Measurements from ENCODE around the gene RIOX2.

RIOX2 gene

GRCh38 chr3:97949110-97949485, 23.1 kb downstream of the RIOX2 start:
- no peak overlapping the region for H3K4me3 ChIP-seq (ENCODE audit: low read depth, low read length)
- H3K4me1 ChIP-seq (ENCODE audit: control insufficient read depth, insufficient read depth, low read length): no peaks in the 10 kb centered on the region
- H3K9me3 ChIP-seq (ENCODE audit: control insufficient read depth, insufficient read depth, low read length): no peaks in the 10 kb centered on the region
- no peak overlapping the region for H3K9ac ChIP-seq (ENCODE audit: low read depth, low read length)
- no peaks in the 10 kb centered on the region for H3K36me3 ChIP-seq (ENCODE audit: control insufficient read depth, insufficient read depth, low read length)
- H3K27me3 ChIP-seq (ENCODE audit: control insufficient read depth, insufficient read depth, low read length): no peaks in the 10 kb centered on the region

- Histone ChIP-seq H3K36me3 (ENCODE audit: control insufficient read depth, insufficient read depth, low read length) (no peaks in the 10 kb centered on the region), H3K4me1 (ENCODE audit: control insufficient read depth, insufficient read depth, low read length) (no peaks in the 10 kb centered on the region), H3K27me3 (ENCODE audit: control insufficient read depth, insufficient read depth, low read length) (no peaks in the 10 kb centered on the region), H3K9me3 (ENCODE audit: control insufficient read depth, insufficient read depth, low read length) (no peaks in the 10 kb centered on the region), H3K4me3 (ENCODE audit: low read depth, low read length) (no peak overlapping the region), H3K9ac (ENCODE audit: low read depth, low read length) (no peak overlapping the region)
Measured at GRCh38 chr3:97948351-97949109, 23.7 kb downstream of the RIOX2 start.

- H3K9ac ChIP-seq (ENCODE audit: low read depth, low read length): no peak overlapping the region
- no peaks in the 10 kb centered on the region for H3K4me1 ChIP-seq (ENCODE audit: control insufficient read depth, insufficient read depth, low read length)
- H3K9me3 ChIP-seq (ENCODE audit: control insufficient read depth, insufficient read depth, low read length): no peaks in the 10 kb centered on the region
- no peaks in the 10 kb centered on the region for H3K27me3 ChIP-seq (ENCODE audit: control insufficient read depth, insufficient read depth, low read length)
- H3K4me3 ChIP-seq (ENCODE audit: low read depth, low read length): no peak overlapping the region
- no peaks in the 10 kb centered on the region for H3K36me3 ChIP-seq (ENCODE audit: control insufficient read depth, insufficient read depth, low read length)
Measured at GRCh38 chr3:97942801-97943546, 29.3 kb downstream of the RIOX2 start.

- Histone ChIP-seq H3K4me1 (ENCODE audit: control insufficient read depth, insufficient read depth, low read length) (no peaks in the 10 kb centered on the region), H3K36me3 (ENCODE audit: control insufficient read depth, insufficient read depth, low read length) (no peaks in the 10 kb centered on the region), H3K4me3 (ENCODE audit: low read depth, low read length) (no peak overlapping the region), H3K27me3 (ENCODE audit: control insufficient read depth, insufficient read depth, low read length) (no peaks in the 10 kb centered on the region), H3K9ac (ENCODE audit: low read depth, low read length) (no peak overlapping the region), H3K9me3 (ENCODE audit: control insufficient read depth, insufficient read depth, low read length) (no peaks in the 10 kb centered on the region)
Measured at GRCh38 chr3:97940034-97940433, 32.2 kb downstream of the RIOX2 start.

GRCh38 chr3:97939401-97939800, 32.8 kb downstream of the RIOX2 start:
- no peaks in the 10 kb centered on the region for H3K36me3 ChIP-seq (ENCODE audit: control insufficient read depth, insufficient read depth, low read length)
- H3K4me3 ChIP-seq (ENCODE audit: low read depth, low read length): no peak overlapping the region

GRCh38 chr3:97938444-97938843, 33.8 kb downstream of the RIOX2 start:
- H3K36me3 ChIP-seq (ENCODE audit: control insufficient read depth, insufficient read depth, low read length): no peaks in the 10 kb centered on the region
- H3K4me1 ChIP-seq (ENCODE audit: control insufficient read depth, insufficient read depth, low read length): no peaks in the 10 kb centered on the region
- no peak overlapping the region for H3K9ac ChIP-seq (ENCODE audit: low read depth, low read length)
- no peak overlapping the region for H3K4me3 ChIP-seq (ENCODE audit: low read depth, low read length)
- no peaks in the 10 kb centered on the region for H3K27me3 ChIP-seq (ENCODE audit: control insufficient read depth, insufficient read depth, low read length)
- no peaks in the 10 kb centered on the region for H3K9me3 ChIP-seq (ENCODE audit: control insufficient read depth, insufficient read depth, low read length)

More at GRCh38 chr3:97939401-97939800, 32.8 kb downstream of the RIOX2 start:
- no peaks in the 10 kb centered on the region for H3K4me1 ChIP-seq (ENCODE audit: control insufficient read depth, insufficient read depth, low read length)
- no peak overlapping the region for H3K9ac ChIP-seq (ENCODE audit: low read depth, low read length)
- H3K27me3 ChIP-seq (ENCODE audit: control insufficient read depth, insufficient read depth, low read length): no peaks in the 10 kb centered on the region
- H3K9me3 ChIP-seq (ENCODE audit: control insufficient read depth, insufficient read depth, low read length): no peaks in the 10 kb centered on the region

GRCh38 chr3:97937205-97937604, 35.0 kb downstream of the RIOX2 start:
- H3K9me3 ChIP-seq (ENCODE audit: control insufficient read depth, insufficient read depth, low read length): no peaks in the 10 kb centered on the region
- H3K4me1 ChIP-seq (ENCODE audit: control insufficient read depth, insufficient read depth, low read length): no peaks in the 10 kb centered on the region

GRCh38 chr3:97935842-97936241, 36.4 kb downstream of the RIOX2 start:
- H3K9ac ChIP-seq (ENCODE audit: low read depth, low read length): no peak overlapping the region
- no peaks in the 10 kb centered on the region for H3K9me3 ChIP-seq (ENCODE audit: control insufficient read depth, insufficient read depth, low read length)

More at GRCh38 chr3:97937205-97937604, 35.0 kb downstream of the RIOX2 start:
- H3K4me3 ChIP-seq (ENCODE audit: low read depth, low read length): no peak overlapping the region
- H3K27me3 ChIP-seq (ENCODE audit: control insufficient read depth, insufficient read depth, low read length): no peaks in the 10 kb centered on the region
- no peak overlapping the region for H3K9ac ChIP-seq (ENCODE audit: low read depth, low read length)
- no peaks in the 10 kb centered on the region for H3K36me3 ChIP-seq (ENCODE audit: control insufficient read depth, insufficient read depth, low read length)

GRCh38 chr3:97934980-97935695, 37.1 kb downstream of the RIOX2 start:
- Histone ChIP-seq H3K9ac (ENCODE audit: low read depth, low read length) (no peak overlapping the region), H3K4me3 (ENCODE audit: low read depth, low read length) (no peak overlapping the region), H3K9me3 (ENCODE audit: control insufficient read depth, insufficient read depth, low read length) (no peaks in the 10 kb centered on the region), H3K4me1 (ENCODE audit: control insufficient read depth, insufficient read depth, low read length) (no peaks in the 10 kb centered on the region), H3K36me3 (ENCODE audit: control insufficient read depth, insufficient read depth, low read length) (no peaks in the 10 kb centered on the region), H3K27me3 (ENCODE audit: control insufficient read depth, insufficient read depth, low read length) (no peaks in the 10 kb centered on the region)

More at GRCh38 chr3:97935842-97936241, 36.4 kb downstream of the RIOX2 start:
- Histone ChIP-seq H3K27me3 (ENCODE audit: control insufficient read depth, insufficient read depth, low read length) (no peaks in the 10 kb centered on the region), H3K4me3 (ENCODE audit: low read depth, low read length) (no peak overlapping the region), H3K36me3 (ENCODE audit: control insufficient read depth, insufficient read depth, low read length) (no peaks in the 10 kb centered on the region), H3K4me1 (ENCODE audit: control insufficient read depth, insufficient read depth, low read length) (no peaks in the 10 kb centered on the region)

- Histone ChIP-seq H3K27me3 (ENCODE audit: control insufficient read depth, insufficient read depth, low read length) (no peaks in the 10 kb centered on the region), H3K4me1 (ENCODE audit: control insufficient read depth, insufficient read depth, low read length) (no peaks in the 10 kb centered on the region), H3K9me3 (ENCODE audit: control insufficient read depth, insufficient read depth, low read length) (no peaks in the 10 kb centered on the region), H3K9ac (ENCODE audit: low read depth, low read length) (no peak overlapping the region), H3K4me3 (ENCODE audit: low read depth, low read length) (no peak overlapping the region), H3K36me3 (ENCODE audit: control insufficient read depth, insufficient read depth, low read length) (no peaks in the 10 kb centered on the region)
Measured at GRCh38 chr3:97932387-97932801, 39.8 kb downstream of the RIOX2 start.

- Histone ChIP-seq H3K9me3 (ENCODE audit: control insufficient read depth, insufficient read depth, low read length) (no peaks in the 10 kb centered on the region), H3K4me1 (ENCODE audit: control insufficient read depth, insufficient read depth, low read length) (no peaks in the 10 kb centered on the region), H3K4me3 (ENCODE audit: low read depth, low read length) (no peak overlapping the region), H3K9ac (ENCODE audit: low read depth, low read length) (no peak overlapping the region), H3K27me3 (ENCODE audit: control insufficient read depth, insufficient read depth, low read length) (no peaks in the 10 kb centered on the region), H3K36me3 (ENCODE audit: control insufficient read depth, insufficient read depth, low read length) (no peaks in the 10 kb centered on the region)
Measured at GRCh38 chr3:97931218-97931617, 41.0 kb downstream of the RIOX2 start.

Measured in iPS-15b (cell line).